ENCODE data around the gene PHKG2. TPM values are rescaled to one million over a fixed set of nuclear protein-coding genes. Genes with fewer than 3 reads are reported as not detected.

PHKG2 gene
- total RNA-seq, 2 experiments from 2014 or later: 24.1 to 27.9 TPM

DNA sequence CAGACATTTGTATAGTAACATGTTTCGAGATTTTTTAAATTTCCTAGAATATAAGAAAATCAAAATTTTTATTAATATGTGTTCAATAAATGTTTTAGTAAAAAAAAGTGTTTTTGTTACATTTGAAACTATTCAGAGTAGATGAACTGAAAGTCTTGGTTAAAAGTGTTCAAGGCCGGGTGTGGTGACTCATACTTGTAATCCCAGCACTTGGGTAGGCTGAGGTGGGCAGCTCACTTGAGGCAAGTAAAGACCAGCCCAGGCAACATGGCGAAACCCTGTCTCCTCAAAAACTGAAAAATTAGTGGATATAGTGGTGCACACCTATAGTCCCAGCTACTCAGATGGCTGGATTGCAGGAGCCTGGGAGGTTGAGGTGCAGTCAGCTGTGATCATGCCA lies 16.8 kb upstream of the PHKG2 start:
- no peak overlapping the region for H3K27ac Mint-ChIP-seq
- intact Hi-C loops (cut with micrococcal nuclease): no loop called here
- H3K4me3 Mint-ChIP-seq: no peak overlapping the region

DNA sequence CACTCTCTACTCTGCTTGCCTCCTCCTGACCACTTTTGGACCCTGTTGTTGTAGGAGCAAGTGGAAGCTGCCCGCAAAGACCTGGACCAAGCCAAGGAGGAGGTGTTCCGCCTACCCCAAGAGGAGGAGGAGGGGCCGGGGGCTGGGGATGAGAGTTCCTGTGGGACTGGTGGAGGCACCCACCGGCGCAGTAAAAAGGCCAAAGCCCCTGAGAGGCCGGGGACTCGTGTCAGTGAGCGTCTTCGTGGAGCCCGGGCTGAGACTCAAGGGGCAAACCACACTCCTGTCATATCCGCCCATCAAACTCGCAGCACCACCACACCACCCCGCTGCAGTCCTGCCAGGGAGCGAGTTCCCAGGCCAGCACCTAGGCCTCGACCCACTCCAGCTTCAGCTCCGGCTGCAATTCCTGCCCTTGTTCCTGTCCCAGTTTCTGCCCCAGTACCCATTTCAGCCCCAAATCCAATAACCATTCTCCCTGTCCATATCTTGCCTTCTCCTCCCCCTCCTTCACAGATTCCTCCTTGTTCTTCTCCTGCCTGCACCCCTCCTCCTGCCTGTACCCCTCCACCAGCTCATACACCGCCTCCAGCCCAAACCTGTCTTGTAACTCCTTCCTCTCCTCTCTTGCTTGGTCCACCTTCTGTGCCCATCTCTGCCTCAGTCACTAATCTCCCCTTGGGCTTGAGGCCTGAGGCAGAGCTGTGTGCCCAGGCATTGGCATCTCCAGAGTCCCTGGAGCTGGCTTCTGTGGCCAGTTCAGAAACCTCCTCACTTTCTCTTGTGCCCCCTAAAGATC lies 11.0 kb upstream of the PHKG2 start:
- ChIA-PET CTCF (interaction anchor here (1.5 kb wide), 1 partner anchor 204 kb away, joined by 5 read pairs; no protein-coding TSS in a partner anchor), POLR2A (interaction anchor here (0.6 kb wide), 1 partner anchor 11 kb away, joined by 3 read pairs; the partner anchor contains the start of gene PHKG2)
- intact Hi-C loops (cut with micrococcal nuclease): no loop called here
- Mint-ChIP-seq H3K4me1 (ENCODE audit: low read depth) (peaks cover 16% of the 10 kb centered on the region), H3K9me3 (no peaks in the 10 kb centered on the region), H3K27me3 (no peaks in the 10 kb centered on the region), H3K27ac (no peak overlapping the region), H3K4me3 (no peak overlapping the region), H3K36me3 (peaks cover 66% of the 10 kb centered on the region)
- no peak for DNase-seq

More for the DNA sequence above, 16.8 kb upstream of the PHKG2 start:
- peaks cover 9% of the 10 kb centered on the region for H3K4me1 Mint-ChIP-seq (ENCODE audit: low read depth)
- no peaks in the 10 kb centered on the region for H3K27me3 Mint-ChIP-seq
- H3K9me3 Mint-ChIP-seq: no peaks in the 10 kb centered on the region
- peaks cover 53% of the 10 kb centered on the region for H3K36me3 Mint-ChIP-seq
- POLR2A ChIA-PET: no interaction called here
- no peak for DNase-seq
- CTCF ChIA-PET: no interaction called here

- CTCF ChIA-PET: interaction anchor here (1.5 kb wide), 1 partner anchor 203 kb away, joined by 5 read pairs; no protein-coding TSS in a partner anchor
Measured at GRCh38 chr16:30737794-30738648, 10.2 kb upstream of the PHKG2 start.

GRCh38 chr16:30738984-30739951 lies 9.0 kb upstream of the PHKG2 start:
- Mint-ChIP-seq H3K4me1 (ENCODE audit: low read depth) (peaks cover 19% of the 10 kb centered on the region), H3K4me3 (no peak overlapping the region), H3K36me3 (peaks cover 56% of the 10 kb centered on the region), H3K9me3 (no peaks in the 10 kb centered on the region), H3K27ac (no peak overlapping the region), H3K27me3 (no peaks in the 10 kb centered on the region)
- no peak for DNase-seq
- POLR2A ChIA-PET: interaction anchor here (1.1 kb wide), 1 partner anchor 9 kb away, joined by 3 read pairs; the partner anchor contains the start of gene PHKG2
- CTCF ChIA-PET: interaction anchor here (1.5 kb wide), 1 partner anchor 202 kb away, joined by 5 read pairs; no protein-coding TSS in a partner anchor
- intact Hi-C loops (cut with micrococcal nuclease): no loop called here

More at GRCh38 chr16:30737794-30738648, 10.2 kb upstream of the PHKG2 start:
- H3K4me1 Mint-ChIP-seq (ENCODE audit: low read depth): peaks cover 16% of the 10 kb centered on the region
- no peak for DNase-seq
- no peaks in the 10 kb centered on the region for H3K9me3 Mint-ChIP-seq
- peaks cover 63% of the 10 kb centered on the region for H3K36me3 Mint-ChIP-seq
- no peak overlapping the region for H3K4me3 Mint-ChIP-seq
- no peaks in the 10 kb centered on the region for H3K27me3 Mint-ChIP-seq
- POLR2A ChIA-PET: interaction anchor here (0.6 to 1.1 kb wide), 2 partner anchors 10 kb away, joined by 3 read pairs; partner anchors contain the start of gene PHKG2
- H3K27ac Mint-ChIP-seq: no peak overlapping the region
- intact Hi-C loops (cut with micrococcal nuclease): no loop called here

DNA sequence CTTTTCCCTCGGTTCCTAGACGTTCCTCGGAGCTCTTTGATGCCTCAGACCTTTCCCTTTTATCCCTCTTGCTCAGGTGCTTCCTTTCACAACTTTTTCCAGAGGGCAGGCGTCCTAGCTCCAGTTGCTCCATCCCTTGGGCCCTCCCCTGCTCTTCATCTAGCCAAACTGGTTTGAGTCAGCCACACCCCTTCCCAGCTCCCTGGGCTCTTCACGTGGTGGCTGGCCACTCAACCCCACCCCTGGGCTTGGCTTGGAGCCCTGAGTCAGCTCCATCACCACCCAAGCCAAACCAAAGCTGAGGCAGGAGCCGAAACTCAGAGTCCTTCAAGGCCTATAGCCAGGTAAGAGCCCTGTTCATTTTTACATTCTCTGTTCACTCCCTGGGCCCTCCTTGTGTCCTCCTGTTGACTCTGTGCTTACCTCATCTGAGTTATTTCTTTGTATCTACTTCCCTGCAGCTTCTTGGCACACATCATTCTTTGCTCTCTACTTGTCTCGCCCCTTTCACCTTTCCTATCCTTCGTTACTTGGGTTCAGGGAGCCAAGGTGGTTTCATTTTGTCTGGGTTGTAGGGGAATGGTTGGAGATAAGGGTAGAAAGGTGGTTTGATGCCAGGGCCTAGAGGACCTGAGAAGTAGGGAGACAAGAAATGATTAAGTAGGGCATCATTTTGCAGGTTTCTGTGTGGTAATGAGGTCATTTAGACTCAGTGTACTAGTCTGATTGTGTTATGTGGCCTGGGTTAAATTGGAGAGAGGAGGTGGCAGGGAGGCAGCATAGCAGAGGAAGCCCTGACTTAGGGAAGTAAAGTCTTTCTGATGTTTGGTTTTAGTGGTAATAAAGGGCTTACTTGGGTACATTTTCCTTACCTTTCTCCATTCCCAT lies 7.6 kb upstream of the PHKG2 start:
- H3K36me3 Mint-ChIP-seq: peaks cover 54% of the 10 kb centered on the region
- CTCF ChIA-PET: no interaction called here
- H3K27ac Mint-ChIP-seq: peak overlapping the region; percentile 60
- POLR2A ChIA-PET: no interaction called here
- intact Hi-C loops (cut with micrococcal nuclease): no loop called here
- DNase-seq: peak; percentile 43
- no peaks in the 10 kb centered on the region for H3K9me3 Mint-ChIP-seq
- no peaks in the 10 kb centered on the region for H3K27me3 Mint-ChIP-seq
- no peak overlapping the region for H3K4me3 Mint-ChIP-seq
- H3K4me1 Mint-ChIP-seq (ENCODE audit: low read depth): peaks cover 19% of the 10 kb centered on the region

DNA sequence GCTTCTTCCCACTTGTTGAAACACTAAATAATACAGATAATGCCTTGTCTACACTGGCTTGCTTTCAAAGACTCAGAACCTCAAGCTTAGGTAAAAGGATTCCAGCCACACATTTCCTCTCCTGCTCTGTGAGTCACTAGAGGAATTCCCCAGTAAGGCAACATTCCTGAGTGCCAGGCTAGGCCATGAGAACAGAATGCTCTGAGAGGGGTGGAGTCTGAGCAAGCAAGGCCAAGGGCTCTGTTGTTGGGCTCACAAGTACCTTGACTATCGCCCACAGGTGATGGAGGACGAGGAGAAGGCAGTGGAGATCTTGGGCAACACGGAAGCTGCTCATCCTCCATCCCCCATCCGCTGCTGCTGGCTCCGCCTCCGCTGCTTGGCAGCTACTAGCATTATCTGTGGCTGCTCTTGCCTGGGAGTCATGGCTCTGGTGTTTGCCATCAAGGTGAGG lies 6.7 kb upstream of the PHKG2 start:
- Mint-ChIP-seq H3K27ac (peak overlapping the region; percentile 42), H3K9me3 (no peaks in the 10 kb centered on the region), H3K36me3 (peaks cover 46% of the 10 kb centered on the region), H3K4me1 (ENCODE audit: low read depth) (peaks cover 19% of the 10 kb centered on the region), H3K4me3 (no peak overlapping the region), H3K27me3 (no peaks in the 10 kb centered on the region)
- CTCF ChIA-PET: no interaction called here
- no peak for DNase-seq
- POLR2A ChIA-PET: no interaction called here
- intact Hi-C loops (cut with micrococcal nuclease): no loop called here

GRCh38 chr16:30743716-30744115 lies 4.5 kb upstream of the PHKG2 start:
- ChIA-PET POLR2A (interaction anchor here (0.5 to 0.9 kb wide), 2 partner anchors 8 to 195 kb away, joined by 4 to 6 read pairs; no protein-coding TSS in a partner anchor), CTCF (no interaction called here)
- no peaks in the 10 kb centered on the region for H3K27me3 Mint-ChIP-seq
- H3K9me3 Mint-ChIP-seq: no peaks in the 10 kb centered on the region
- intact Hi-C loops (cut with micrococcal nuclease): no loop called here
- H3K36me3 Mint-ChIP-seq: peaks cover 26% of the 10 kb centered on the region
- H3K4me1 Mint-ChIP-seq (ENCODE audit: low read depth): peaks cover 29% of the 10 kb centered on the region
- H3K27ac Mint-ChIP-seq: peak overlapping the region; percentile 25
- DNase-seq: no peak
- H3K4me3 Mint-ChIP-seq: no peak overlapping the region

DNA sequence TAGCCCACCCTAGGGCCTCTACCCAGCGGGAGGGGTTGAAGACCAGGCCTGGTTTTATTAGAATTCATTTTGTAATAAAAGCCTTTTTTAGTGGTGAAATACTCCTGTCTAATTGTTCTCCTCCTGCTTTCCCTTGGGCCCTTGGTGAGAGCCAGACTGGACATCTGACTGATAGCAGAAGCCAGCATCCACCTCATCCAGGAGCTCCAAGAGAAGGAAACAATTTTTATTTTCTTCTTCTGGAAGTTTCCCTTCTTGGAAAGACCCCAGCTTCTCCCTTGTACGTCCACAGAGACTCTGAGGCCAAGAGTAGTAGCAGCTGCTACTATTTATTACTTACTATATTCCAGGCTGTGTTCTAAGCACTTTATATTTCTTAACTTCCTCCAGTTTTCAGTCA lies 4.0 kb upstream of the PHKG2 start:
- H3K9me3 Mint-ChIP-seq: no peaks in the 10 kb centered on the region
- H3K27ac Mint-ChIP-seq: no peak overlapping the region
- ChIA-PET CTCF (no interaction called here), POLR2A (interaction anchor here (0.5 to 0.9 kb wide), 2 partner anchors 8 to 195 kb away, joined by 4 to 6 read pairs; no protein-coding TSS in a partner anchor)
- no peak for DNase-seq
- intact Hi-C loops (cut with micrococcal nuclease): no loop called here
- no peak overlapping the region for H3K4me3 Mint-ChIP-seq
- H3K27me3 Mint-ChIP-seq: no peaks in the 10 kb centered on the region
- H3K4me1 Mint-ChIP-seq (ENCODE audit: low read depth): peaks cover 30% of the 10 kb centered on the region
- H3K36me3 Mint-ChIP-seq: peaks cover 24% of the 10 kb centered on the region

GRCh38 chr16:30745082-30745481 lies 3.1 kb upstream of the PHKG2 start:
- no peak for DNase-seq
- H3K36me3 Mint-ChIP-seq: peaks cover 22% of the 10 kb centered on the region
- no peak overlapping the region for H3K27ac Mint-ChIP-seq
- peaks cover 35% of the 10 kb centered on the region for H3K4me1 Mint-ChIP-seq (ENCODE audit: low read depth)
- ChIA-PET POLR2A (no interaction called here), CTCF (no interaction called here)
- H3K27me3 Mint-ChIP-seq: no peaks in the 10 kb centered on the region
- intact Hi-C loops (cut with micrococcal nuclease): loop anchor here (5.0 kb wide), 2 partner anchors 88 to 287 kb away; partner anchors contain the start of genes FBRS and STX4
- no peak overlapping the region for H3K4me3 Mint-ChIP-seq
- no peaks in the 10 kb centered on the region for H3K9me3 Mint-ChIP-seq

DNA sequence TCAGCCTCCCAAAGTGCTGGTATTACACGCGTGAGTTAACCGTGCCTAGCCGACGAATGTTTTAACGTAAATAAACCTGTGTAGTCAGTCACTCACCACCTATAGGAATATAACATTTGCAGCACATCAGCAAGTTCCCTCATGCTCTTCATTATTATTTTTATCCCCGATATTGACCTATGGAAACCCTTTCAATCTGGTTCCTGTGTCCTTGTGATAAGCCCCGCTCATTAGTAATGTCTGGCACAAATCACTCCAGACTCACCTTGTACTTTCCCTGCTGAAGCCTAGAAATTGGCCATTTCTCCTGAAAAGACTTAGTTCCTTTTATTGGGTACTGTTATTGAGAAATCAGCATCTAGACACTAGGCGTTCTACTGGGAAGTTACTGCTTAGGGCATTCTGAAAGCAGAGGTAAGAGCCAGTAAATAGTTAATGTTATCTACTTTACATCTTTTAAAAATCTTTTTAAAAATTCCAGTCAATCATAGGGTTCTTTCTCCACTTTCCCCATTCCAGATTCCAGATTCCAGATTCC lies 1.5 kb upstream of the PHKG2 start:
- Mint-ChIP-seq H3K4me3 (no peak overlapping the region), H3K27ac (no peak overlapping the region), H3K27me3 (no peaks in the 10 kb centered on the region), H3K4me1 (ENCODE audit: low read depth) (peaks cover 24% of the 10 kb centered on the region), H3K9me3 (no peaks in the 10 kb centered on the region), H3K36me3 (peaks cover 20% of the 10 kb centered on the region)
- intact Hi-C loops (cut with micrococcal nuclease): loop anchor here (5.0 kb wide), 2 partner anchors 89 to 286 kb away; partner anchors contain the start of genes FBRS and STX4
- no peak for DNase-seq
- ChIA-PET POLR2A (no interaction called here), CTCF (interaction anchor here (0.6 to 1.6 kb wide), 4 partner anchors 68 to 342 kb away, joined by 3 to 13 read pairs (median 4); no protein-coding TSS in a partner anchor)
